GM23338 (cell line): Measurements from ENCODE around the gene RAB4A. TPM values are rescaled to one million over a fixed set of nuclear protein-coding genes. Genes with fewer than 3 reads are reported as not detected.

Source experiments
- ATAC-seq: fragments of 200-7000 bp; cut with Tn5 transposase; 3 replicates; pipeline ENCODE4 v1.9.1; 2020
- DNase-seq: peaks from one replicate; pipeline ENCODE4 v3.0.0-alpha.2; 2015; ENCODE audit warnings: low spot score
- H2AFZ ChIP-seq: fragments of 200-600 bp; sonication (generic); 2 replicates; pipeline ENCODE4 v1.8.0; 2016; ENCODE audit warnings: antibody characterized with exemption, mild to moderate bottlenecking, moderate library complexity
- H3F3A ChIP-seq: fragments of 200-600 bp; sonication (generic); replicated peaks from 2 replicates; pipeline ENCODE4 v1.8.0; 2017; ENCODE audit warnings: antibody characterized with exemption, mixed run types, low read depth
- H3K27ac ChIP-seq: fragments of 200-600 bp; sonication (generic); 2 replicates; pipeline ENCODE4 v1.6.1; 2016; ENCODE audit warnings: low read depth
- H3K27me3 ChIP-seq: fragments of 200-600 bp; sonication (generic); 2 replicates; pipeline ENCODE4 v1.8.0; 2016; ENCODE audit warnings: mild to moderate bottlenecking, mixed run types, moderate library complexity; ENCODE audit not compliant: insufficient read depth
- H3K36me3 ChIP-seq: fragments of 200-600 bp; sonication (generic); 2 replicates; pipeline ENCODE4 v1.8.0; 2016; ENCODE audit warnings: mild to moderate bottlenecking; ENCODE audit not compliant: insufficient read depth
- H3K4me1 ChIP-seq: fragments of 200-600 bp; sonication (generic); 2 replicates; pipeline ENCODE4 v1.8.0; 2016; ENCODE audit warnings: mild to moderate bottlenecking, moderate library complexity; ENCODE audit not compliant: insufficient read depth
- H3K4me2 ChIP-seq: fragments of 200-600 bp; sonication (generic); 2 replicates; pipeline ENCODE4 v1.7.1; 2017; ENCODE audit warnings: mixed run types
- H3K4me3 ChIP-seq: fragments of 200-600 bp; sonication (generic); 2 replicates; pipeline ENCODE4 v1.6.1; 2016; ENCODE audit warnings: mixed run types
- H3K79me2 ChIP-seq: fragments of 200-600 bp; sonication (generic); replicated peaks from 2 replicates; pipeline ENCODE4 v1.8.0; 2017; ENCODE audit warnings: mild to moderate bottlenecking; ENCODE audit not compliant: insufficient read depth
- H3K9me2 ChIP-seq: fragments of 200-600 bp; sonication (generic); 2 replicates; pipeline ENCODE4 v1.8.0; 2017; ENCODE audit not compliant: insufficient read depth
- H4K20me1 ChIP-seq: fragments of 200-600 bp; sonication (generic); replicated peaks from 2 replicates; pipeline ENCODE4 v1.8.0; 2017; ENCODE audit warnings: mild to moderate bottlenecking; ENCODE audit not compliant: insufficient read depth
- H3K27ac Mint-ChIP-seq: 2 replicates; pipeline ENCODE4 v1.8.0; 2020; ENCODE audit warnings: inconsistent platforms, mild to moderate bottlenecking, moderate library complexity, mixed read lengths
- H3K27me3 Mint-ChIP-seq: 3 replicates; pipeline ENCODE4 v1.8.0; 2022; ENCODE audit warnings: low read depth, mild to moderate bottlenecking, moderate library complexity, mixed read lengths, inconsistent platforms; ENCODE audit not compliant: insufficient read depth, poor library complexity
- H3K36me3 Mint-ChIP-seq: 3 replicates; pipeline ENCODE4 v1.8.0; 2021; ENCODE audit warnings: low read depth, mild to moderate bottlenecking, inconsistent platforms, moderate library complexity, mixed read lengths
- H3K4me1 Mint-ChIP-seq: 3 replicates; pipeline ENCODE4 v1.8.0; 2020; ENCODE audit warnings: mild to moderate bottlenecking, inconsistent platforms, mixed read lengths
- H3K4me3 Mint-ChIP-seq: 3 replicates; pipeline ENCODE4 v1.8.0; 2021; ENCODE audit warnings: moderate library complexity, mild to moderate bottlenecking, inconsistent platforms, mixed read lengths
- H3K9me3 Mint-ChIP-seq: 3 replicates; pipeline ENCODE4 v1.8.0; 2020; ENCODE audit warnings: moderate library complexity, mild to moderate bottlenecking, inconsistent platforms, mixed read lengths
- JUNB ChIP-seq: IDR thresholded peaks from one replicate; pipeline ENCODE4 v1.6.1; 2016; ENCODE audit warnings: antibody characterized with exemption; ENCODE audit not compliant: unreplicated experiment
- NANOG ChIP-seq: IDR thresholded peaks from 2 replicates; pipeline ENCODE4 v1.6.1; 2016; ENCODE audit warnings: antibody characterized with exemption, borderline replicate concordance
- POLR2AphosphoS5 ChIP-seq: IDR thresholded peaks from 2 replicates; pipeline ENCODE4 v1.6.1; 2016; ENCODE audit warnings: antibody characterized with exemption, low read depth
- STAT1 ChIP-seq: IDR thresholded peaks from one replicate; pipeline ENCODE4 v1.6.1; 2016; ENCODE audit warnings: antibody characterized with exemption; ENCODE audit not compliant: unreplicated experiment
- ZNF114 ChIP-seq: fragments of 250-450 bp; sonication (Bioruptor Pico); IDR thresholded peaks from 2 replicates; pipeline ENCODE4 v1.5.0; 2020; ENCODE audit warnings: mild to moderate bottlenecking, moderate library complexity
- polyA plus RNA-seq: library from polyadenylated mRNA; unstranded; fragments of >200 nt; fragmentation: Nextera tagmentation; extraction: Ambion mirVana; gene quantifications from 2 replicates; pipeline ENCODE4 v1.2.1, GENCODE V29; 2016
- total RNA-seq: library from RNA; depleted of rRNA; stranded (reverse); fragments of >200 nt; shearing (Covaris generic); gene quantifications from 2 replicates; pipeline ENCODE4 v1.2.3, GENCODE V29; 2014
- TF ChIP-seq, protein P1 (sequence below): fragments of 250-450 bp; sonication (Bioruptor Pico); IDR thresholded peaks from 2 replicates; pipeline ENCODE4 v1.5.0; 2020; ENCODE audit warnings: mild to moderate bottlenecking, moderate library complexity
- TF ChIP-seq, protein P2 (sequence below): IDR thresholded peaks from 2 replicates; pipeline ENCODE4 v1.6.1; 2016; ENCODE audit warnings: antibody characterized with exemption

Gene RAB4A
- total and polyA plus RNA-seq, 2 experiments from 2014 or later: 37.5 to 50.8 TPM

DNA sequence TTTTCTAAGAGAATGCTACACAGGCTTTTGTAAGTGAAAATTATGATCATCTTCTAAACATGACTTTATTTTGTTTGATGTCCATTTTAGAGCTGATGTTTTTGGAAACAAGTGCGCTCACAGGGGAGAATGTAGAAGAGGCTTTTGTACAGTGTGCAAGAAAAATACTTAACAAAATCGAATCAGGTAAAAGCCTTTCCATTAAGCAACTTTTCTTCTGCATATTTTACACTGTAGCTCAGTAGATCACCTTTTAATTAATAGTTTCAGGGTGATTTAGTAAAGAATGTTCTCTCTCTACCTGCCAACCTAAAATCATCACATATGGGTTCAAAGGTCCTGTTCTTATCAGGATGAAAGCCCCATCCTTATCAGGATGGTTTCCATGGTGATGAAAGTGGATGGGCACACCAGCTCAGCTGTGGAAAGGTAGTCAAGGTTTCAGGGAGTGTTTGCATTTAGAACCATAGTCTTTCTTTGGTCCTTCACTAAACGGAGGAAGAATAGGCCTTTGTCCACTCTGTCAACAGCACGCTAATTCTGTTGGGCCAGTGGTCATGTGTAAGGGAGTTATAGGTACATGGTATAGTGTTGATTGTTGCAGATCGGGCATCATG, 28.1 kb downstream of the RAB4A start (continued):
- TF ChIP-seq, protein P1, sequence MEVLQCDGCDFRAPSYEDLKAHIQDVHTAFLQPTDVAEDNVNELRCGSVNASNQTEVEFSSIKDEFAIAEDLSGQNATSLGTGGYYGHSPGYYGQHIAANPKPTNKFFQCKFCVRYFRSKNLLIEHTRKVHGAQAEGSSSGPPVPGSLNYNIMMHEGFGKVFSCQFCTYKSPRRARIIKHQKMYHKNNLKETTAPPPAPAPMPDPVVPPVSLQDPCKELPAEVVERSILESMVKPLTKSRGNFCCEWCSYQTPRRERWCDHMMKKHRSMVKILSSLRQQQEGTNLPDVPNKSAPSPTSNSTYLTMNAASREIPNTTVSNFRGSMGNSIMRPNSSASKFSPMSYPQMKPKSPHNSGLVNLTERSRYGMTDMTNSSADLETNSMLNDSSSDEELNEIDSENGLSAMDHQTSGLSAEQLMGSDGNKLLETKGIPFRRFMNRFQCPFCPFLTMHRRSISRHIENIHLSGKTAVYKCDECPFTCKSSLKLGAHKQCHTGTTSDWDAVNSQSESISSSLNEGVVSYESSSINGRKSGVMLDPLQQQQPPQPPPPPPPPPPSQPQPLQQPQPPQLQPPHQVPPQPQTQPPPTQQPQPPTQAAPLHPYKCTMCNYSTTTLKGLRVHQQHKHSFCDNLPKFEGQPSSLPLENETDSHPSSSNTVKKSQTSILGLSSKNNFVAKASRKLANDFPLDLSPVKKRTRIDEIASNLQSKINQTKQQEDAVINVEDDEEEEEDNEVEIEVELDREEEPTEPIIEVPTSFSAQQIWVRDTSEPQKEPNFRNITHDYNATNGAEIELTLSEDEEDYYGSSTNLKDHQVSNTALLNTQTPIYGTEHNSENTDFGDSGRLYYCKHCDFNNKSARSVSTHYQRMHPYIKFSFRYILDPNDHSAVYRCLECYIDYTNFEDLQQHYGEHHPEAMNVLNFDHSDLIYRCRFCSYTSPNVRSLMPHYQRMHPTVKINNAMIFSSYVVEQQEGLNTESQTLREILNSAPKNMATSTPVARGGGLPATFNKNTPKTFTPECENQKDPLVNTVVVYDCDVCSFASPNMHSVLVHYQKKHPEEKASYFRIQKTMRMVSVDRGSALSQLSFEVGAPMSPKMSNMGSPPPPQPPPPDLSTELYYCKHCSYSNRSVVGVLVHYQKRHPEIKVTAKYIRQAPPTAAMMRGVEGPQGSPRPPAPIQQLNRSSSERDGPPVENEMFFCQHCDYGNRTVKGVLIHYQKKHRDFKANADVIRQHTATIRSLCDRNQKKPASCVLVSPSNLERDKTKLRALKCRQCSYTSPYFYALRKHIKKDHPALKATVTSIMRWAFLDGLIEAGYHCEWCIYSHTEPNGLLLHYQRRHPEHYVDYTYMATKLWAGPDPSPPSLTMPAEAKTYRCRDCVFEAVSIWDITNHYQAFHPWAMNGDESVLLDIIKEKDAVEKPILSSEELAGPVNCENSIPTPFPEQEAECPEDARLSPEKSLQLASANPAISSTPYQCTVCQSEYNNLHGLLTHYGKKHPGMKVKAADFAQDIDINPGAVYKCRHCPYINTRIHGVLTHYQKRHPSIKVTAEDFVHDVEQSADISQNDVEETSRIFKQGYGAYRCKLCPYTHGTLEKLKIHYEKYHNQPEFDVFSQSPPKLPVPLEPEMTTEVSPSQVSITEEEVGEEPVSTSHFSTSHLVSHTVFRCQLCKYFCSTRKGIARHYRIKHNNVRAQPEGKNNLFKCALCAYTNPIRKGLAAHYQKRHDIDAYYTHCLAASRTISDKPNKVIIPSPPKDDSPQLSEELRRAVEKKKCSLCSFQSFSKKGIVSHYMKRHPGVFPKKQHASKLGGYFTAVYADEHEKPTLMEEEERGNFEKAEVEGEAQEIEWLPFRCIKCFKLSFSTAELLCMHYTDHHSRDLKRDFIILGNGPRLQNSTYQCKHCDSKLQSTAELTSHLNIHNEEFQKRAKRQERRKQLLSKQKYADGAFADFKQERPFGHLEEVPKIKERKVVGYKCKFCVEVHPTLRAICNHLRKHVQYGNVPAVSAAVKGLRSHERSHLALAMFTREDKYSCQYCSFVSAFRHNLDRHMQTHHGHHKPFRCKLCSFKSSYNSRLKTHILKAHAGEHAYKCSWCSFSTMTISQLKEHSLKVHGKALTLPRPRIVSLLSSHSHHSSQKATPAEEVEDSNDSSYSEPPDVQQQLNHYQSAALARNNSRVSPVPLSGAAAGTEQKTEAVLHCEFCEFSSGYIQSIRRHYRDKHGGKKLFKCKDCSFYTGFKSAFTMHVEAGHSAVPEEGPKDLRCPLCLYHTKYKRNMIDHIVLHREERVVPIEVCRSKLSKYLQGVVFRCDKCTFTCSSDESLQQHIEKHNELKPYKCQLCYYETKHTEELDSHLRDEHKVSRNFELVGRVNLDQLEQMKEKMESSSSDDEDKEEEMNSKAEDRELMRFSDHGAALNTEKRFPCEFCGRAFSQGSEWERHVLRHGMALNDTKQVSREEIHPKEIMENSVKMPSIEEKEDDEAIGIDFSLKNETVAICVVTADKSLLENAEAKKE (CRISPR knock-in tag): no peak
- no peak for TF ChIP-seq ZNF114
- TF ChIP-seq, protein P2, sequence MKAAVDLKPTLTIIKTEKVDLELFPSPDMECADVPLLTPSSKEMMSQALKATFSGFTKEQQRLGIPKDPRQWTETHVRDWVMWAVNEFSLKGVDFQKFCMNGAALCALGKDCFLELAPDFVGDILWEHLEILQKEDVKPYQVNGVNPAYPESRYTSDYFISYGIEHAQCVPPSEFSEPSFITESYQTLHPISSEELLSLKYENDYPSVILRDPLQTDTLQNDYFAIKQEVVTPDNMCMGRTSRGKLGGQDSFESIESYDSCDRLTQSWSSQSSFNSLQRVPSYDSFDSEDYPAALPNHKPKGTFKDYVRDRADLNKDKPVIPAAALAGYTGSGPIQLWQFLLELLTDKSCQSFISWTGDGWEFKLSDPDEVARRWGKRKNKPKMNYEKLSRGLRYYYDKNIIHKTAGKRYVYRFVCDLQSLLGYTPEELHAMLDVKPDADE: no peak
- TF ChIP-seq JUNB: no peak
- no peak for TF ChIP-seq NANOG
- no peak for TF ChIP-seq POLR2AphosphoS5

DNA sequence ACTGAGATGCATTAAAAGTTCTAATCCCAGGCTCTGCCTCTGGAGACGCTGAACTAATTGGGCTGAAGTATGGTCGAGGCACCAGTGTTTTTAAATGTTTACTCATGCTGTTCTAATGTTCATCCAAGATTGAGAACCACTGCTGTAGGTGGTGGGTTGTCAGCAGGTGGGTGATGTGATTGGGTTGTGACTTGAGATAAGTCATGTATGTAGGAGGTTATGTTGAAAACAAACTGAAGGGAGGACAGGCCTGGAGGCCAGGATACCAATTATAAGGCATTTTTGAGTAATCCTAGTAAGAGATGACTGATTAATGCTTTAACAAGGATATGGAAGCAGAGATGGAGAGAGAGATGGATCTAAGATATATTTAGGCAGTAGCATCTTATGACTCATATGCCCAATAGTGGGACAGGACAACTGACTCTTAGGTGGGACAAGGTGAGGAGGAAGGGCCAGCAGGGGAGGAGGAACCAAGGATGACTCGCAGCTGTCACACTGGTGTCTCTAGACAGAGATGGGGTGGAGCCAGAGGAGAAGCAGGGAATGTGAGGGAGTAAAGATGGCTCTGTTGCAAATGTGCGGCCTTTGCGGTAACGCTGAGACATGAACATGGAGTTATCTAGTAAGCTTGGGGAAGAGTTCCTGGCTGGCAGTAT, 29.3 kb downstream of the RAB4A start:
- Histone ChIP-seq H3K9me2 (no peaks in the 10 kb centered on the region), H3F3A (no peaks in the 10 kb centered on the region), H3K4me2 (no peak overlapping the region), H3K36me3 (0 out of 2 replicates have a peak, but pooled peaks cover 19% of the 10 kb centered on the region), H3K27me3 (no peaks in the 10 kb centered on the region), H3K4me1 (no peaks in the 10 kb centered on the region), H3K79me2 (no peaks in the 10 kb centered on the region), H4K20me1 (no peaks in the 10 kb centered on the region), H3K27ac (no peak overlapping the region), H2AFZ (no peak overlapping the region), H3K4me3 (no peak overlapping the region)
- DNase-seq: no peak
- Mint-ChIP-seq H3K27ac (no peak overlapping the region), H3K9me3 (no peaks in the 10 kb centered on the region), H3K36me3 (peaks cover 10% of the 10 kb centered on the region), H3K4me1 (peaks cover 7% of the 10 kb centered on the region; the same call in 2 of the 3 replicates), H3K4me3 (no peak overlapping the region), H3K27me3 (no peaks in the 10 kb centered on the region)
- ATAC-seq: no peak
- no peak for TF ChIP-seq STAT1
- no peak for TF ChIP-seq POLR2AphosphoS5
- TF ChIP-seq, protein P1 (CRISPR knock-in tag): no peak
